CD1c-positive myeloid dendritic cell (primary cell): ENCODE data around the gene CCDC187.
"Not testable (repeated sequence)": the region's sequence is repeated elsewhere in the genome, so short reads cannot be mapped to it uniquely, and the experiment has no call there.

Source experiments
- DNase-seq: peaks from one replicate; pipeline ENCODE4 v3.0.0-alpha.2; 2016; ENCODE audit errors: extremely low spot score

The CCDC187 gene

DNA sequence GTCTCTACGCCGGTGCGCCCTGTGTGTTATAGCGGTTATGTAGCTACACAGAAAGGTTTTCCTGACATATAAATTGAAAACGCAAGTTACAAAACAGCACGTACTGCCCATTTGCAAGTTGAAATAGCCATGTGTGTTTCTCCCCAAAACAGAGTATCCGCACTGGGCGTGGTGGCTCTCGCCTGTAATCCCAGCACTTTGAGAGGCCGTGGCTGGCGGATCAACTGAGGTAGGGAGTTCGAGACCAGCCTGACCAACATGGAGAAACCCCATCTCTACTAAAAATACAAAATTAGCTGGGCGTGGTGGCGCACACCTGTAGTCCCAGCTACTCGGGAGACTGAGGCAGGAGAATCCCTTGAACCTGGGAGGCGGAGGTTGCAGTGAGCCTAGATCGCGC, 37.3 kb downstream of the CCDC187 start:
- DNase-seq: not testable (repeated sequence)

DNA sequence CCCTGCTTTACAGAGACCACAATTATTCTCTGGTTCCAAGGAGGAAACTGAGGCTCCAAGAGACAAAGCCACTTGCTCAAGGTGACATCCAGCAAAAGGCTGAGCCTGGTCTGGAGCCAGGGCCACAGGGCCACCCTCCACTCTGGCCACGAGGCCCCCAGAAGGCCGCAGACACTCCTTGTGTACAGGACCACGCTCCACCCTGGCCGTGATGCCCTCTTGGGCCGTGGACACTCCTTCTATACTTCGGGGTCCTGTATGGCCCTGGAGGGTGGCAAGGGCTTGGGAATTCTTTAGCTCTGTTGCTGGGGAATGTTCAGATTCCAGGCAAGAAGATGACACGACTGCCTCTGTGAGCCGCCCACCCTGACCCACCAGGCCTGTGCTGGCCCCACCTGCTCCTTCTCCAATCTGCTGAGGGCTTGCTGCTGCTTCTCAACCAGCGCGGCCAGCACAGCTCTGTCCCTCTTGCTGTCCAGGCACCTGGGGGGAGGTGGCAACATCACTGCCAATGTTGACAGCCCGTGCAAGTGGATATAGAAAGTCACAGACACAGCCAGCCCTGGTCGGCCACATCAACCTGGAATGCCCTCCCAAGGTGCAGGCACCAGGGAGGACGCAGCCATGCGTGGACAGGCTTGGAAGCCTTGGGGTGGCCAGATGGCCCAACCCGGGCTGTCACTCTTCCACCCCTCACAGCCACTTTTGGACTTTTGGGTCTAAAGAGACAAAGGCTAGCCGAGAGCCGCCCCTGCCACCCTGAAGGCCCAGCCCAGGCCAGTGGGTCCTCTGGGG, 38.1 kb downstream of the CCDC187 start:
- no peak for DNase-seq

DNA sequence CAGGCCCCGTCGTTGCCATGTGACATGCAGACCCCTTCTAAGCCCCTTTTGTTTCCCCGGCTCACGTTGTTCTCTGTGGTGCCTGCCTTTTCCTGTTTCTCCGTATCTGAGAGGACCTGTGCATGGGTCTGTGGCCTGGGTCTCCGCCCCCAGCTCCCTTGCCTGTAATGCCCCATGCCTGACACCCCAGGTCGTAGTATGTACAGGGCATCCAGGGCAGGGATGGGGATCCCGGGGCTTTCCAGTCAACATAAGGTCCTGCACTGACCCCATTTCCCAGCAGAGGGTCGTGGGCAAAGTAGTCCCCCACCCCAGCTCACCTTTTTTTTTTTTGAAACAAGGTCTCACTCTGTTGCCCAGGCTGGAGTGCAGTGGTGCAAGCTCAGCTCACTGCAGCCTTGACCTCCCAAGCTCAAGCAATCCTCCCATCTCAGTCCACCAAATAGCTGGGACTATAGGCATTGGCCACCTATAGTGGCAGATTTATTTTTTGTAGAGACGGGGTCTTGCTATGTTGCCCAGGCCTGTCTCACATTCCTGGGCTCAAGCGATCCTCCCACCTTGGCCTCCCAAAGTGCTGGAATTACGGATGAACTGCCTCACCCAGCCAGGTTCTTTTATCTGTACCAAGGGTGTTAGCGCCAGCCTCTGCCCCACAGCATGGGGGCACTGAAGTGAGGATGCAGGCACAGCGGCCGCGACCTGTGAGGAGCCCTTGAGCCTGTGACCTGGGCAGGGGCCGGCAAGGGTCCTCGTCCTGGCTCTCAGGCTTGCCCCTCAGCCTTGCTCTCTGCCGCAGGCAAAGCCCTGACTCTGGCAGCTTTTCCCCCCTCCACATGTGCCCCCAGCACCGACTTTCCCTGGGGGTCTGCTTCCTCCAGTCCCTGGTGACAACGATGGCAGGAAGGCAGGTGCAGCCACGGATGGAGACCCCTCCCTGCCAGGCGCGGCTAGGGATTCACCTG, 39.2 kb downstream of the CCDC187 start:
- DNase-seq: no peak

DNA sequence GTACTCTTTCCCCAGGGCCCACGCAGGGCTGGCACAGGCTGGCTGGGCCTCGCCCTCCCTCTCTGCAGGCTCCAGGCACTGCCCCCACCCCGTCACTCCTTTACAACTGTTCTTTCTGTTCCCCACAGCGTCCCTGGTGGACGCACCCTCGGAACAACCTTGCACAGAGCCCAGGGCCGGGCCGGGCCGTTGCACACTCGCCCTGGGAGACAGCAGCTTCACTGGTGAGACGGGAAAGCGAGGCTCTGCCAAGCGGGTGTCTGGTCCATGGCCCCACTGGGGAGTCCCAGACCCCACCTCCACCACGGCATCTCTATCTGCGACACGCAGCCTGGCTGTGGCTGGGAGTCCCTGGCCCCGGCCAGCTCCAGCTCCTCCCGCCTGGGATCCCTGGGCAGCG, 39.9 kb downstream of the CCDC187 start:
- no peak for DNase-seq

GRCh38 chr9:136262671-136263178, 41.2 kb downstream of the CCDC187 start:
- DNase-seq: no peak

GRCh38 chr9:136261686-136262430, 42.0 kb downstream of the CCDC187 start:
- no peak for DNase-seq

DNA sequence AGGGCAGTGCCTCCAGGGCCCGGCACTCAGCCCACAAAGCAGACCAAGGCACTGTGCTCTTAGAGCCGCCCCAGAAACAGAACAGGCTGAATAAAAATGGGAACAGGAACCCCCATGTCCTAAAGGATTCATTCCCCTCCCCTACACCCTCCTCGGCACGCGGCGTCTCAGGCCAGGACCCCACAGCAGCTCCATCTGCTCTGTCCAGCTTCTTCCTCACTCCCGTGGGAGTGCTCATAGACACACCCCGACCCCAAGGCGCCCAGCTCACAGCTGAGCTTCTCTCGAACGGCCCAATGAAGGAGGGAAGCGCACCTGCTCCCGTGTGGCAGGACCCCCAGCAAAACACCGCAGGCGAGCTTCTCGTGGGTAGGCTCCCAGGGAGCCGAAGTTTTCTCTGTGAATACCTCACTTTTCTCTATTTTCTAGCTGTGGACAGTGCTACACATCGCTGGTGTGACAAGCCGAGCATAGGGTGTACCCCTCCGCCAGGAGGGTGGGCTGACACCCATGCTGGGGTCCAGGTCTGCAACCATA, 42.9 kb downstream of the CCDC187 start:
- DNase-seq: no peak

- DNase-seq: no peak
Observed at GRCh38 chr9:136260521-136260920, 43.4 kb downstream of the CCDC187 start.

DNA sequence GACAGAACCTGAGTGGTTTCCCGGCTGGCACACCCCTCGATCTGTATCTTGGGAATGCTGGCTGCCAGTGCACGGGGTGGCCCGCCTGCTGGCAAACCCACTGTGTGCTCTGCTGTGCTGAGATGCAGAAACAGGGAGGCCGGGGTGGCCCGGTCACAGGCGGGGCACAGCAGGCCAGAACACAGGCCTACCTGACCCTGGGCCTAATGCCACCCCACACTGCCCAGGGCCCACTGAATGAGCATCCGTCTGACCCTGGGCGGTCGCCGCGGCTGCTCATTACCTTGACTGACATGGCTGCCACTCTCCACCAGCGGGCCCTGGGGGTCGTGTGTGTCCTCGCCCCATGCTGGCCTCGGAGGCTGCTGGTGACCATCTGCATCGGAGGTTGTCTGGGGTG, 44.1 kb downstream of the CCDC187 start:
- DNase-seq: no peak

DNA sequence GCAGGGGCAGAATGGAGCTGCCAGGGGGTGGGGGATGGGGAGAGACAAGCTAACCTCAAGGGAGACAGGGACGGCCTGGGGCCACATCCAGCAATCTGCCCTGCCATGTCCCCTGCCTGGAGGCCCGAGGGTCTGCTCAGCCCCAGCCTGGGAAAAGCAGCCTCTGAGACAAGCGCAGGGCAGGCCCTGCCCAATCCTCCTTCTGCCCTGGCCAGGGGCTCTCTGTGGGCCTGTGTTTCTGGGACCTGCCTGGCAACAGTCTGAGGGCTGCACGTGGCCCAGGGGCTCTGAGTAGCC, 44.4 kb downstream of the CCDC187 start:
- DNase-seq: no peak

GRCh38 chr9:136258786-136259516, 44.9 kb downstream of the CCDC187 start:
- DNase-seq: no peak

DNA sequence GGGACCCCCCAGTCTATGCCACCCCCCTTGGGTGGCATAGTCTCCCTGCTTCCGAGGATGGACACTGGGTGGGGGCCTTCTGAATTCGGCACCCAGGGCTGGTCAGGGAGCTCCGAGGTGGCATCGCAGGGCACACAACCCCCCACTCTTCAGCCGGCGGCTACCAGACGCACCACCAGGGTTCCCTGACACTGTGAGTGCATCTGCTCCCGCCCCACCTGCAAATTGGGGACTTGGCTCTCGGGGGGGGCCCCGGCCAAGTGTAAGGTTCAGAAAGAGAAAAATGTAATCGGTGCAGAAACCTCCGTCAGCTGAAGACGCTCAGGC, 45.6 kb downstream of the CCDC187 start:
- no peak for DNase-seq

DNA sequence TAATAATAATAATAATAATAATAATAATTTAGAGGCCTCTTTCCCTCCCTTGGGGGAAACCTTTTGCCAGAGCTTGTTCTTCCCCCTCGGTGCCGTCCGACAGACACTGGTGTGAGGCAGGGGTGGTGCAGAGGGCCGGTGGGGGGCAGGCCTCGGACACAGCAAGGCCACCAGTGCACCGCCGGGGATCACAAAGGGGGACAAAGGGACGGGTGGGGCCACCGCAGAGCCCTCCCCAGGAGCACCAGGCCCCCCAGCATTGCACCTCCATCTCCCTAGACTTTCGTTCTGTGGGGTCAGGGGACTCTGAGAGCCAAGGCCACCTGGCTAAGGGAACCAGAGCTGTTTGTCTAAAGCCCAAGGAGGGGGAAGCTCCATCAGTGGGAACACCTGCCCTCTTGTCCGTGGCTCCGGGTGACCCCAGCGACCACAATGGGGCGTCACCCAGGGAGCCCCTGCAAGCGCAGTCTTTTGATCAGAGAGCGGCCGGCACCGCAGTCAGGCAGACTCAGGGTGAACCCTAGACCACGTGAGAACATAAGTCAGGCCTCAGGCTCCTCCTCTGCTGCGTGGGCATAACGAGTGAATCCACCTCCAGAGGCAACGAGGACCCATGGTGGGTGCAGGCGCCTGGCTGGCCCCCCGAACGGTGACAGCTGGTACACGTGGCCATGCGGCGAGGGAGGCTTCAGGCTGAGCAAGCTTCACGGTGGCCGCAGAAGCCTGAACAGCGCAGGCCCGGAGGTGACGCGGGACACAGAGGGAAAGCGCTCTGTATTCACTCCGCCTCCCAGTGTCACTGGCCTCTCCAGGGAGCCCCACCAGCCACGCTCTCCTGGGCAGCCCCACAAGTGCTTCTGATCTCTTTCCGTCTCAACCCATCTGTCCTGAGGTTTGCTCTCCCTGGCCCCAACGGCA, 46.3 kb downstream of the CCDC187 start:
- no peak for DNase-seq

DNA sequence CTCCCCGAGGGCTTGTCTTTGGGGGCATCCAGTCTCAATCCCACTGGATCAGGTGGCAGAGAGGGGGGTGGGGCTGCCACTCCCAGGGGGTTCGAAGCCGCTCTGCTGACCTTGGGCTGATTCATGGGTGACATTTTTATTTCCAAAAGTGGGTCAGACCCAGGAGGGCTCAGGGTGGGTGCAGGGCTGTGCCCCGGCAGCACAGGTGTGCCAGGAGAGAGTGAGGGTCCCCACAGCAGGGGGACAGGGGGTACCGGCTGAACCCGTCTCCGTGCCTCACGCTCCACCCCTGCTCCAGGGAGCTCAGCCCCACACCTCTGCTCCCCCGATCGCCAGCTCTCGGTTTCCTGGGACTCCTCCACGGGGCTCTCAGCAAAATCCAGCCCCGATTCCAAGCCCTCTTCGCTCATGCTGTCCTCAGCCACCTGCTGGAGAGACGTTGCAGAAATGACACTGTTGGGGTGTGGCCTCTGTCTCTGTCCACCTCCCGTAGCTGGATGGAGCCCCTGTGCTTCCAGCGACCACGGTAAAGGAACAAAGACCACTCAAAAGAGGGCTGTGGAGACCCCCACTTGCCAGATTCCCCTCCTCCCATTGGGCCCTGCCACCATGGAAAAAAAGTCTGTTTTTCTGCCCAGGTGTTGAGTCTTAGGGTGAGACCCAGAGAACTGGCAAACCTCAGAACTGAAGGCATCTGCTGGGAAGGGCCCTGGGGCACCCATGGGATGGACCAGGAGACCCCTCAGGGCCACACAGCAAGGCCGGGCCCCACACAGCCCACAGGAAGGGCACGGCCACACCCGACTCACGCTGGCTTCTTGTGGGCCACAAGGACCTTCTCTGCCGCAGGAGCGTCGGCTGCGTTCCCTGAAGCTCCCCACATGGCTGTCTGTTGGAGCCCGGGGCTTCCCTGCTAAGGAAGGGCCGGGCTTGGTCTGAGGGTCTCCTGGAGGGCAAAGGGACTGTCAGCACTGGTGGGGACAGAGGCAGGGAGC, 47.7 kb downstream of the CCDC187 start:
- no peak for DNase-seq

DNA sequence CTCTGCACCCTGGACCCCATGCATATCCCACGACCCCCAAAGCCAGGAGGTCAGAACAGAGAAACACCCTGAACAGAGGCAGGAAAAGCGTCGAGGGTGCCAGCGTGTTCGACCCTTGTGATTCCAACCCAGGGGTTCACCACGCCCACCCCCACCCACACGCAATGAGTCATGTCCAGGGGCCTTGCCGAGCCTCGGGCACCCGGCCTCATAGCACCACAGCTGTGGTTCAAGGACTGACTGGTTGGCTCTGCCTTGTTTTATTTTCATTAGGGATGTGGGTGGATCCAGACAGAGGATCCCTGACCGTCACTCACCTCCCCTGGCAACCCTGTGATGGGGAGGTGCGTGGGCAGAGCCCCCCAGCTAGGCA, 48.7 kb downstream of the CCDC187 start:
- peak; percentile 45 for DNase-seq

- DNase-seq: no peak
Observed at GRCh38 chr9:136254381-136255165, 49.3 kb downstream of the CCDC187 start.

GRCh38 chr9:136253246-136254130, 50.4 kb downstream of the CCDC187 start:
- DNase-seq: no peak
